Epithelial cell of proximal tubule (primary cell): ENCODE measurements around the gene NAE1. TPM values are rescaled to one million over a fixed set of nuclear protein-coding genes. Genes with fewer than 3 reads are reported as not detected.

Experiments
- DNase-seq: peaks from one replicate; pipeline ENCODE4 v3.0.0-alpha.2; 2011; ENCODE audit warnings: low read depth
- H3K4me3 ChIP-seq: 2 replicates; pipeline ENCODE4 v1.5.1; 2011; ENCODE audit warnings: low read depth, mild to moderate bottlenecking, low read length
- total RNA-seq: library from RNA; depleted of rRNA; stranded (reverse); fragments of >200 nt; gene quantifications from 2 replicates; pipeline ENCODE4 v1.2.3, GENCODE V29; 2015
- TF ChIP-seq, protein P1 (sequence below): conservative IDR thresholded peaks from 2 replicates; pipeline ENCODE4 v1.5.1; 2012; ENCODE audit warnings: low read depth, mild to moderate bottlenecking, low read length

Gene NAE1
- total RNA-seq, 1 donor from 2014 or later = 92.3 TPM

DNA sequence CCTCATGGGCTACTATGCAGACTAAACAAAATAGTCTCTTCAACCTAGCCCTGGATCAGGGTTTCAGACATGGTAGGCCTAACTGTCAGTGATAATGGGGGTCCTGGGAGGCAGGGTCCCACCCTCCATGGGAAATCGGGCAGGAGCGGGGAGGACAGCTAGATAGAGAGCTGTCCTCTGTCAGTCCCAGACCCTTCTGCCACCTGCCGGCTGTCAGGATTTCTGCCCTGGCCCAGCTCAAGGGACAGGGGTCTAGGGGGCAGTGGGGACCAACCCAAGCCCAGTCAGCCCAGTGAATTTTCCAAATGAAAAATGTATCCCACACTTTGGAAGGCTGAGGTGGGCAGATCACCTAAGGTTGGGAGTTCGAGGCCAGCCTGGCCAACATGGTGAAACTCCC, 18.8 kb upstream of the NAE1 start:
- no peak for DNase-seq
- TF ChIP-seq, protein P1, sequence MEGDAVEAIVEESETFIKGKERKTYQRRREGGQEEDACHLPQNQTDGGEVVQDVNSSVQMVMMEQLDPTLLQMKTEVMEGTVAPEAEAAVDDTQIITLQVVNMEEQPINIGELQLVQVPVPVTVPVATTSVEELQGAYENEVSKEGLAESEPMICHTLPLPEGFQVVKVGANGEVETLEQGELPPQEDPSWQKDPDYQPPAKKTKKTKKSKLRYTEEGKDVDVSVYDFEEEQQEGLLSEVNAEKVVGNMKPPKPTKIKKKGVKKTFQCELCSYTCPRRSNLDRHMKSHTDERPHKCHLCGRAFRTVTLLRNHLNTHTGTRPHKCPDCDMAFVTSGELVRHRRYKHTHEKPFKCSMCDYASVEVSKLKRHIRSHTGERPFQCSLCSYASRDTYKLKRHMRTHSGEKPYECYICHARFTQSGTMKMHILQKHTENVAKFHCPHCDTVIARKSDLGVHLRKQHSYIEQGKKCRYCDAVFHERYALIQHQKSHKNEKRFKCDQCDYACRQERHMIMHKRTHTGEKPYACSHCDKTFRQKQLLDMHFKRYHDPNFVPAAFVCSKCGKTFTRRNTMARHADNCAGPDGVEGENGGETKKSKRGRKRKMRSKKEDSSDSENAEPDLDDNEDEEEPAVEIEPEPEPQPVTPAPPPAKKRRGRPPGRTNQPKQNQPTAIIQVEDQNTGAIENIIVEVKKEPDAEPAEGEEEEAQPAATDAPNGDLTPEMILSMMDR = no peak

DNA sequence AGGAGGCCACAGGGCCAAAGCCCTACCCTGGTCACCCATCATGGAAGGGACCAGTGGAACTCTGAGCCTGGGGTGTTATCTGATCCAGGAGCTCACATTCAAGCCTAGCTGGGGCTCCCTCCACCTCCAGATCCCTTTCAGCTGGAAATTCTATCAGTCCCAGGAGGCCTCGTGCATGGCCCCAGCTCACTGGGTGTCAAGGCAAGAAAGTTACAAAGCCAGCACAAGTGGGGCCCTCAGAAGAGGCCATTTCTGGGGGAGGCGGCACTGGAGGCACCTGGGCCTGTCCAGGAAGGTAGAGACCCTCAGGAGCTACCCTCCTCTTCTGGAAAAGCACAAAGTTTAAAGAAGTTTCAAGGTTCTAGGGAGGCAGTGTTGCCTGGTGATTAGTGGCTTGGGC, 18.2 kb upstream of the NAE1 start:
- TF ChIP-seq, protein P1 = no peak
- H3K4me3 ChIP-seq = no peak overlapping the region
- no peak for DNase-seq

More for the DNA sequence above, 18.8 kb upstream of the NAE1 start:
- H3K4me3 ChIP-seq = no peak overlapping the region

DNA sequence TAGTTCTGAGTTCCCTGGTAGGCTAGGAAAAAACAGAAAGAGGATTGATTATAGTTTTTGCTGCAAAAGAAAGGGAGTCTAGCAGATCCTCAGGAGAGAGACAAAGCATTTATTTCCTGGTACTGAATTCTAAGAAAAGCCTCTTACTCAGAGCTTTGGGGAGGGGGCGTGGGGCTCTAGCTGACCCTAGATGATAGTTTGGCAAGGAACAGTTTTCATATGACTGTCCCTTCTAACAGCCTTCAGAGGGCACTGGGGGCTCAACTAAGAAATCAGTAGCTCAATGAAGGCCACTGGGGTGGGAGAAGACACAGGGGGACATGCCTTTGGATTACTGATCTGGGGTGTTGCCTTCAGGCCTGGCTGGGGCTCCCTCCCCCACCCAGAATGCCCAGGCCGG, 17.4 kb upstream of the NAE1 start:
- no peak overlapping the region for H3K4me3 ChIP-seq
- DNase-seq = no peak
- TF ChIP-seq, protein P1 = no peak

DNA sequence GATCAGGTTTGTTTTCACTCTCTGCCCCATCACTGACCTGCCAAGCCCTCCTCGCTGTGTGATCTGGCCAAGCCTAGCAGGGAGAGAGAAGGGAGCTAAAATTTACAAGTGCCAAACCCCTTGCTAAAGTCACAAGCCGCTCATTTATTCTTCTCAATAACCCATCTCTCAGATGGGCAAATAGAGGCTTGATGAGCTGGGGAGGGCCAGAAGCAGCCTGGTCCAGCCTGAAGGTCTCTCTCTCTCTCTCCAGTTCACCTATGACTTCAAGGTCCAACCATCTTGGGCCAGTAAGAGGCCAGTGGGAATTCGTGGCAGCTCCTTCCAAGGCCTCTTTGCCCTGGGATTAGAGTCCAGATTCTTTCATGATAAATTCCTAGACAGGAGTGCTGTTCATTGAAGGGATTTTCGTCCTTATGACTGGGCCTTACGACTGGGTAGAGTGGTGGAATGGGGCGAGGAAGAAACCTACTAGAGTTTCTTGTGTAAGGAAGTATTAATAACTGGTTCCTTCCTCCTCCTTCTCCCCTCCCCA, 16.8 kb upstream of the NAE1 start:
- TF ChIP-seq, protein P1 = no peak

DNA sequence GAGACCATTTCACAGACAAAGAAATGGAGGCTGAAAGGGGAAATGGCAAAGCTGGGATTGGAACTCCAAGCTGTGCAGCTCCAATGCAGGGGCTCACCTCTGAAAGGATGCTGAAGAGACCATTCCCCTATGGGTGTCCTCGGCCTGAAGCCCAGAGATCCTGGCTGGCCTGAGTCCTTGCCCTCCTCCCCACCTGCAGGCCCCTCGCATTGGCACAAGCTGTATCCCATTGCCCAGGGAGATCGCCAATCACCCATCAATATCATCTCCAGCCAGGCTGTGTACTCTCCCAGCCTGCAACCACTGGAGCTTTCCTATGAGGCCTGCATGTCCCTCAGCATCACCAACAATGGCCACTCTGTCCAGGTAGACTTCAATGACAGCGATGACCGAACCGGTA, 16.1 kb upstream of the NAE1 start:
- TF ChIP-seq, protein P1 = no peak
- no peak for DNase-seq
- no peak overlapping the region for H3K4me3 ChIP-seq

More for the DNA sequence above, 16.8 kb upstream of the NAE1 start:
- no peak for DNase-seq
- no peak overlapping the region for H3K4me3 ChIP-seq

DNA sequence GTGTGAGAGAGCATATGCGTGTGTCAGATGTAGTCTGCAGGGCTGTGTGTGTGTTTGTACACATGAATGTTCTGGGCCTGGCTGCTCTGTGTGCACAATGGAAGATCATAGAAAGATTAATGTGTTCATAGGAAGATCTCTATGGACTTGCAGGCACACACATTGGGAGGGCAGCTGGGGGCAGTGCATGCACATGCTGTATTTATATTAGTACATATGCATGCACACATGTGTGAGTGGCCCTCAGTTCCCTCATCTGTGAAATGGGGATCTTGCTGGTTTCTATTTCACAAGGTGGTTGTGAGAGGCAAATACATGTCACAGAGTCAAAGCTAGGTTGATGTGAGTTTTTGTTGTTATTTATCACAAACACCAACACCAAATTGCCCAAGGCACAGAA, 15.5 kb upstream of the NAE1 start:
- no peak for DNase-seq
- TF ChIP-seq, protein P1 = no peak
- no peak overlapping the region for H3K4me3 ChIP-seq

DNA sequence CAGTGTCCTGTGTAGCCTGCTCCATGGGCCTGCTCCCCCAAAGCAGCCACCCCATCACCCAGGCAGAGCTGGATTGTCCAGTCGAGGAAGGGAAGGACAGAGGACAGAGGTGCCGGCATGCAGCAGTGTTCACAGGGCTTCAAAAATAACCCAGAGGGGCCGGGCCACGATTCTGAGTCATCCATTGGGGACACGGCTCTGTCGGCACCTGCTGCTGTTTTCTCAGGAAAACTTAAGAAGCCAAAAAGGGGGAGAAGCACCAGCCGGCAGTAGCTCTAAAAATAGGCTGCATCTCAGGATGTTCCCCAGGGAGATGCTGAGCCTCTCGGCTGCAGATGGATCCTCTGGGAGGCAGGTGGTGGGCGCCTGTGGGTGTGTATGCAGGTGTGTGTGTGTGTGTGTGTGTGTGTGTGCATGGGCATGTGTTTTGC, 15.0 kb upstream of the NAE1 start:
- no peak for DNase-seq

More for the DNA sequence above, 15.0 kb upstream of the NAE1 start:
- TF ChIP-seq, protein P1 = no peak
- no peak overlapping the region for H3K4me3 ChIP-seq
